HG02973 (cell line): Measurements from ENCODE around the gene FOXO6.

Experiments
- ATAC-seq: cut with Tn5 transposase; IDR thresholded peaks from one replicate; pipeline ENCODE4 v1.9.1; 2021; ENCODE audit warnings: moderate library complexity; ENCODE audit not compliant: unreplicated experiment

The FOXO6 gene

DNA sequence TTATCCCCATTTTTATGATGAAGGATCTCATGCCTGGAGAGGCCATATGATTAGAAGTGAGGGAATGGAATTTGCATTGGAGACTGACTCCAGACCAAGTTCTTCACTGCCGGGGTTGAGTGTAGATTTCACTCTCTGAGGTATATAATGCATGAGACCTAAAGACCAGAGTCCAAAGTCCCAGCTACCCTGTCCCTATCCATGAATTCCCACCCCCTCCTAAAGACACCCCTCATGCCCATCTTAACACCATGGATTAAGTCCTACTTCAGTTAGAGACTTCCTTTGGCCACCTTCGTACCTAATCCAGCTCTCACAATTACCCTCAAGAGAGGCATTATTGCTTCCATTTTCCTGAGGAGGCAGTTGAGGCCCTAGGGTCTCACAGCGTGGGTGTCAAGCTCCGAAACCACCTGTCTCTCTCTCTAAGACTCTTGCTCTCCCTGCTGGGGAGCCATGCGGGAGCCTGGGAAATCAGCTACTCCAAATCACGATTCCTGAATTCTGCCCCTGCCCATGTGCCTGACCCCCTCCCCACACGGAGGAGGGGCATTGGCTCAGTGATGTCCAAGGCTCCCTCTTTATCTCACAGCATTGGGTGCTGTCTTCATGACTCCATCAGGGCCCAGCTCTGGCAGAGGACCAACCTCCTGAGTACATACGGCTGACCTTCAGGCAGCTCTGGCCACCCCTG, 11.7 kb upstream of the FOXO6 start:
- no peak for ATAC-seq

DNA sequence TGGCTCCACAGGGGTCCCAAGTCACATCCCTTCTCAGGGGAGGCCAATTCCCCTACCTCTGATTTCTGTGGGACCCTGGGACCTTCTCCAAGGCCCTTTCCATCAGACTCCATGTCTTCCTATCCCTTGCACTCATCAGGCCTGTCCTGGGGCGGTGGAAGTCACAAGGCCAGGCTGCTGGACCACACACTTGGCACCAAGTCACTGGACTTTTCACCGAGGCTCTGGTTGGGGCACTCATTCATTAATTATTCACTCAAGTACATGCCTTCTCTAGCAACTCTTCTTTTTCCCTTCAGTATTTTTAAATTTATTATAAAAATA, 11.2 kb upstream of the FOXO6 start:
- ATAC-seq = no peak

DNA sequence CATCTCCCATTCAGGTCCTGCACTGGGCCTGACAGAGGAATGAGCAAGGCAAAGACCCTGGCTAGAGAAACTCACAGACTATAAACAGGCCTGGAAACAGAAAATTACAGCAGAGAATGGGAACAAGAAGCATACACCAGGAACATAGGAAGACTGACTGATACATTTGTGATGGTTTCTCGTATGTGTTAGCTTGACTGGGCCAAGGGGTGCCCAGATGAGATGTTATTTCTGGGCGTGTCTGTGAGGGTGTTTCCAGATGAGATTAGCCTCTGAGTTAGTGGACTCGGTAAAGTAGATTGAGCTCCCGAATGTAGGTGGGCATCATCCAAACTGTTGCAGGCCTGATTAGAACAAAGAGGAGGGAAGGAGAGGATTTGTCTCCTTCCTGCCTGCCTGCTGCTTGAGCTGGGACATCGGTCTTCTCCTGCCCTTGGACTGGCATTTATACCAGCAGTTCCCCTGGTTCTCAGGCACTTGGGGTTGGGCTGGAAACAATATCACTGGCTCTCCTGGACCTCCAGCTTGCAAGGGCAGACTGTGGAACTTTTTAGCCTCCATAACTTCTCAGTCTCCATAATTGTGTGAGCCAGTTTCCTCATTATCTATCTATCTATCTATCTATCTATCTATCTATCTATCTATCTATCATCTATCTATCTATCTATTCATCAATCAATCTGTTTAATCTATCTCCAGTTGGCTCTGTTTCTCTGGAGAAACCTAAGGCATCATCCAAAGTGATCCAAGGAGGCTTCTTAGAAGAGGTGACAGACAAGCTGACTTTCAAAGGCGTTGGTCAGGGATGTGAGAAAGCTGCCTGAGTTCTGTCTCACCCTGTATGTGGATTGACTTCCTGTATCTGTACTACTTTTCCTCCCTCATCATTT, 9.7 kb upstream of the FOXO6 start:
- ATAC-seq = no peak

DNA sequence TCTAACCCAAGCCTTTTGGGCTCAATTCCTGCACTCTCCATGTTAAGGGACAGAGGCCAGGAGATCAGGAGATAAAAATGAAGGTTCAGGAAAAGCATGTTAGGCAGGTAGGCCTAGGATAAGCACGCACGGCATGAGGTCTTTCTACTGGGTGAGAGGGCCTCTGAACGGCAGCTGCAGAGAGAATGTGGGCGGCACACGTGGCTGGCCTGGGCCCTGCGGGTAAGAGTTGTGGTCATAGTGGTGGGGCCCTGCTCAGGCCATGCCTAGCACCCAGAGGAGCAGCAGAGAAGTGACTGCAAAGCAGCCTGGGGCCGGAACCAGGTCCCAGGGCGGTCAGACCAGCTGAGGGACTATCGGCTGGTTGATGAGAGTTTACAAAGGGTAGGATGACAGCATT, 7.5 kb upstream of the FOXO6 start:
- ATAC-seq = peak; percentile 76

DNA sequence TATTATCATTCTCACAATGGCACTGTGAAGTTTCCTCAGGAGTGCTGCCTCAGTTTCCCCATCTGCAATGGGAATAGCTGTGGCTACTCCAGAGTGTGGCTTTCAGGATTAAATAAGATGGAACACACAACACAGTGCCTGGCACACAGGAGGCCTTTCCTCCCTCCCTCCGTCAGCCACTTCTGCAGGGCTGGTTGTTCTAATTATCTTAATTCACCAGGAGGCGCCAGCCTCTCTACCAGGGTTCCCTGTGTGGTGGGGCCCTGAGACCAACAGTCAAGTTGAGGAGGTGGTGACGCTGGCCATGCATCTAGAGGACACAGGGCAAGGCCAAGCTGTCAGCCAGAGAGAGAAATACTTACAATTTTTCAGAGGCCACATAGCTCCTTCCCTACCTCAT, 6.3 kb upstream of the FOXO6 start:
- no peak for ATAC-seq

DNA sequence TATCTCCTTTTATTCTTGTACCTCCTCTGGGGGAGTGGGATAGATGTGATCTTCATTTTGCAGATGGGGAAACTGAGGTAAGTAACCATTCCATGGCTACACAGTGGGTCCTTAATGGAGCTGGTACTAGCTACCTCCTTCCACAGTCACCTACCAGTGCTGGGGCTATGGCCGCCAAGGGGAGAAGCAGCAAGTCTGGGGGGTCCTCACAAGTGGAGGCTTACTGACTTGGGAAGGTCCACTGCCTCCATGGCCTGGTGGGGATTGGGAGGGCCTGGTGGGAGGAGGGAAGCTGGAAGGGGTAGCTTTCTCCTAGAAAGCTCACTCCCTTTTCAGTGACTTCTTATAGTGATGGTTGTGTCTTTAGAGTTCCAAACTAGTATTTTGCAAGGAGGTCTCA, 5.9 kb upstream of the FOXO6 start:
- ATAC-seq = no peak

DNA sequence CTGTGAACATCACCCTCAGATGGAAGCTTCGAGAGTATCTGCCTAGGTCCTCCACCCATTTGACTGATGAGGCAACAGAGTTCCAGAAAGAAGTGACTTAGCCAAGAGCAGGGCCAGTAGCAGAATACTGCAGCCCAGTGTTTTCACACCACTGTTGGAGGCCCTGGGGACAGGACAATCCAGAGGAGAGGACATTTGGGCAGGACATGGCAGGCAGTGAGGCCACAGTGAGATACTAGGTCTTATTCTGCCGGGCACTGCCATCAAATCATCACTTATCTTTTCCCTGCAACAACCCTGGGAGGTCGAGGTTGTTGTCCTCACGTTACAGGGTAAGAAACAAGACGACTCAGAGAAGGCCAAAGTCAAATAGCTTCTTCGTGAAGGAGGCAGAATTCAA, 5.5 kb upstream of the FOXO6 start:
- ATAC-seq = no peak

DNA sequence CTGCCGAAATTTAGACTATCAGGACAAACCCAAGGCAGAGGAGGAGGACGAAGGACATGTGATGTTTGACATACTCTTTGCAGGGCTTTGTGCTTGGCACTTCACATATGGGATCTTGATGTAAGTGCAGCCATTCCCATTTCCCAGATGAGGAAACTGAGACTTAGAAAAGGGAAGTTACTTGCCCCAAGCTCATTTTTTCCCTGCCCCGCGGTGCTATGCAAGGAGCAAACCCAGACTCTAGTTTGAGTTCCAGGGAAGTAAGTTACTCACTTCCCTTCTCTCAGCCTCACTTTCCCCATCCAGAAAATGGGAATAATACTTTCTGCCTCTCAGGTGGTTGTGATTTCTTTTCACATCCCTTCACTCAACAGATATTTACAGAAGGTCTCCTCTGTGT, 4.5 kb upstream of the FOXO6 start:
- ATAC-seq = no peak

DNA sequence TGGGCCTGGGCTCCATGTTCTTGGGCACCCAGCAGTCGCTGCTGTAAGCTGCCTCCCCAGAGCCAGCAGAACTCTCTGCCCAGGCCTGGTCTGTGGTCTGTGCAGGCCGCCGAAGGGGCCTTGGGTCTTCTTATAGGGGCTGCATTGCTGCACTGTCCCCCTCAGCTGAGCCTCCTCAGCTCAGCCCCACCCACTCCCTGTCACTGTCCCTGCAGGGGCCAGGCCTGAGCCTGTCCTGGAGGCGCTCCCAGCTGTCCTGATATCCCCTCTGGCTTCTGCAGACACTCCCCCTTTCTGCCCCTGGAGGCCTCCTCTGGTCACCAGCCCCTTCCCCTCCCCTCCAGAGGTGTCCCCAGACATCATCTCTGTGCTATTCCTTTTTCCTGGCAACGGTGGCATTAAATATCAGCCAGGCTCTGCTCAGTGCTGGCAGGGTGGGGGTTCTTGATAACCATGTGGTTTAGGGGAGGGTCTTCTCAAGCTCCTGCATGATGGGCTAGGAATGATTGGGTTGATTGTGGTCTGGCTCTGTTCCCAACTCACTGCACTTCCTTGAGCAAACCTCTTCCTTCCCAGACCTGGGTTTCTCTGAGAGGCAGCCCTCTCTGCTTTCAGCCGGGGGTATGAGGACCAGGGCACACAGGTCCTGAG, 3.7 kb upstream of the FOXO6 start:
- no peak for ATAC-seq

DNA sequence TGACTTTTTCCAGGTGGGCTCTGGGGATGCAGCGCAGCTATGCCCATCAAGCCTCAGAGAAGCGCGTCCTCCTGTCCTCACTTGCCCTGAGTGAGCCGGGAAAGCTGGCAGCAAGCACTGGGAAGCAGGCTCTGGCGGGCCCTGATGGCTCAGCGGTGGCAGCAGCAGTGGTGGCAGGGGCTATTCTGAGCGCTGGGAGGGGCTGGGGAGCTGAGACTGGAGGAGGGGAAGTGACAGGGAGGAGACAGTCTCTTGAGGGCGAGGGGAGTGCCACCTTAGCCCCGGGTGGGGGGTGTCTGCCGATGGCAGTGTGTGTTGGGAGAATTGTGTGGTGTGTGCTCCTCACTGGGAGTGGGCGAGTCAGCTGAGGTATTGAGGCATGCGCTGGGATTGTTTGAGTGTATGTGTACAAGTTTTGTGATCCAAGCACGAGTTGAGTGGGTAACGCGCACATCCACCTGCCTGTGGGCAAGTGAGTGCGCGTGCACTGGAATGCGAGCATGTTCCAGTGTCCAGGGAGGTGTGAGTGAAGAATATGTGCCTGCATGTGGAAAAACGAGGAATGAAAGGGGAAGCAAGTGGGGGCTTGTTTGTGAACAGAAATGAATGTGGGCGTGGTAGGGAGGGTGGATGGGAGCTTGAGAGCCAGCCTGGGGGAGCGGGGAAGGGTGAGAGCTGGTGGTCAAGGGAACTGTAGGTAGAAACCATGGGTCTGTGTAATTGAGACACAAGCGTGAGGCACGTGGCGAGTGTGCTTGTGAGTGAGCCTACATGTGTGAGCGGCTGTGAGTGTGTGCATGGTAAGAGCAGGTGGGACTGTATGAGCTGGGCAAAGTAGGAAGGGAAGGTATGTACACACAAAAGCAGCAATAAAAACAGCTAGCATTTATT, 2.9 kb upstream of the FOXO6 start:
- no peak for ATAC-seq

DNA sequence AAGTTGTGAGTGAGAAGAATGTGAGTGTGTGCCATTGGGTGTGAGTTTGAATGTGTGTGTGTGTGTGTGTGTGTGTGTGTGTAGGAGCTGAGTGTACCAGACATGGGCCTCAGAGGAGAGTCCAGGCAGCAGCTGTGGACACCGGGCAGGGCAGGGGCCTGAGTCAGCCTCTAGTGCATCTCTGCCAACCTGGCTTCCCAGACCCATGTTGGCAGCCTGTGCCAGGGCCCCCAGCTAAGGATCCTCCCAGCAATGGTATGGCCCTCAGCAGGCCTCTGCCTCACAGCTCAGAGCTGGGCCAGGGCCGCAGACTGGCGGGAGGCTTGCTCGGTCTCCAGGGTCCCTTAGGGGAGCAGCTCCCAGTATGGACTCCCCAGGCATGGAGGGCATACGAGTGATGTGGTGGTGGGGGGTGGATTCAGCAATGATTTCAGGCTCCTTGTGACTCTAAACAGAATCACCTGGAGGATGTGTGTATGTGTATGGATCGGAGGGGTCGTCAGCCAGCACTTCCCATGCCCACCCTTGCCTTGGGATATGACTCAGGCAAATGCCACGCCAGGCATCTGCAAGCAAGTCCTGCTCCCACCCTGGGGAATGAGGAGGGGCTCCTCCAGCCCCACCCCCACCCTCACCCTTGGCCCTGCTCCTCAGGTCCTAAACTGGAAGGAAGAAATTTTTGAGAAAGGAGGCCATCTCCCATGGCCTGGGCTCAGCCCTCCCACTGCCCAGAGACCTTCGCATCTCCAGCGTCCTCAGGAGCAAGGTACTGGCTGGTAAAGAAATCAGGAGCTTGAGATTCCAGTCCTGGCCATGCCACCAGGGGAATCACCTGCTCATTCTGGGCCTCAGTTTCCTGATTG, 1.8 kb upstream of the FOXO6 start:
- no peak for ATAC-seq

DNA sequence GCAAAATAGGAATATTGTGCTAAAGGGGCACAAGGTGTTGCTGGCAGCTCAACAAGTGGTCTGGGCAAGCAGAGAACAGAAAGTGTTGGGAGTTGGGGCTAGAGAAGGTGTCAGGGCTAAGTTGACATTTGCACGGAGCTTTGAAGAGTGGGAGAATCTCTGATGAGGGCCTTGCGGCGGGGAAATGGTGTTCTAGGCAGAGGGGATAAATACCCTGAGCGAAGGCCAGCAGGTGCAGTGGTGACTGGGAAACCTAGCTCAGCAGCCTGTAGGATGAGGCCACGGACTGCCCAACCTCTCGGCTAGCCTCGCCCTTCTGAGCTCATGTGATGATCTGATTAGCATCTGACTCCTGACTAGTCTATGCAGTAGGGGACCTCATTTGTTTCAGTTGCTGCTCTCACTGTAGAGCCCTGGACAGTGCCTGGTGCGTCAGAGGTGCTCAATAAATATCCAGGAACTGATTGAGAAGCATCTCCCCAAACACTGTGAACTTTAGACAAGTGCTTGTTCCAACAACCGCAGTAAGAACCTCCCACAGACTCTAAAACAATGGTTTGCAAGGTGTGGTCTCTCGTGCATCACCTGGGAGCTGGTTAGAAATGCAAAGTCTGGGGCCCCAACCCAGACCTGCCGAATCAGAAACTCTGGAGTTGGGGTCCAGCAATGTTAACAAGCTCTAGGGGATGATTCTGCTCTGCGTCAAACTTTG, 1.0 kb upstream of the FOXO6 start:
- ATAC-seq = no peak

DNA sequence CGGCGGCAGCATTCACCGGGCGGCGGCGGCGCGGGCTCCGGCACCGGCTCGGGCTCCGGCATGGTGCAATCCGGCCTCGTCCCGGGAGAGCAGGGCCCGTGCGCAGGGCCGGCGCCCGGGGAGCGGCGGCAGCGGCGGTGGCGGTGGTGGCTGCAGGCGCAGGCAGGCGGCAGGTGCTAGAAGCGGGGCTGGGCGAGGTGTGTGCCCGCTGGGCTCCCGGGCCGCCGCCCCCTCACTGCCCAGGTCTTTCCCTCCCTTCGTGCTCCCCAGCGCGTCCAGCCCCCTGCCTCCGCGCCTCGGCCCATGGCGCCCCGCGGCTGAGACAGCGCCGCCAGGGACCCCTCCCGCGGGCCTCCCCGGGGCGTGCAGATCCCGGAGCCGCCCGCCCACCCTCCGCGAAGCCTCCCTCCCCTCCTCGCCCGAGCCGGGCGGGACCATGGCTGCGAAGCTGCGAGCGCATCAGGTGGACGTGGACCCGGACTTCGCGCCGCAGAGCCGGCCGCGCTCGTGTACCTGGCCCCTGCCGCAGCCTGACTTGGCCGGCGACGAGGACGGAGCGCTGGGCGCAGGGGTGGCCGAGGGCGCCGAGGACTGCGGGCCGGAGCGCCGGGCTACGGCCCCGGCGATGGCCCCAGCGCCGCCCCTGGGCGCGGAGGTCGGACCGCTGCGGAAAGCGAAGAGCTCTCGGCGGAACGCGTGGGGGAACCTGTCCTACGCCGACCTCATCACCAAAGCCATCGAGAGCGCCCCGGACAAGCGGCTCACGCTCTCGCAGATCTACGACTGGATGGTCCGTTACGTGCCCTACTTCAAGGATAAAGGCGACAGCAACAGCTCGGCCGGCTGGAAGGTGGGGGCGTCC, 492 bp downstream of the FOXO6 start:
- ATAC-seq = peak; percentile 16

DNA sequence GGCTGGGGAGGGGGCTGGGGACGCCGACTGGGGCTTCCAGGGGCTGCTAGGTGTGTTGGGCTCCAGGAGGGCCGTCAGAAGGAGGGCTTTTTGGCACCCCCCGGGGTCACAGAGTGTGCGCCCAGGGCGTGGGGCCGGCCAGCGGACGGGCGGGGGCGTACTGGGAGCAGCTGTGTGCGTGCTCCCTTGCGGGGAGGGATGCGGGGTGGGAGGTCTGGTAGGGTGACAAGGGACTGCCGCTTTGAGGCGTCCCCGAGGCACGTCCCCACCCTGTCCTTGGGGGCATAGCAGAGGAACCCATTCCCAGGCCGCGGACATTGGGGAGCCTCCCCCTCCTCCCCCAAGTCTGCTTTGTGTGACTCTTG, 1.1 kb downstream of the FOXO6 start:
- no peak for ATAC-seq

DNA sequence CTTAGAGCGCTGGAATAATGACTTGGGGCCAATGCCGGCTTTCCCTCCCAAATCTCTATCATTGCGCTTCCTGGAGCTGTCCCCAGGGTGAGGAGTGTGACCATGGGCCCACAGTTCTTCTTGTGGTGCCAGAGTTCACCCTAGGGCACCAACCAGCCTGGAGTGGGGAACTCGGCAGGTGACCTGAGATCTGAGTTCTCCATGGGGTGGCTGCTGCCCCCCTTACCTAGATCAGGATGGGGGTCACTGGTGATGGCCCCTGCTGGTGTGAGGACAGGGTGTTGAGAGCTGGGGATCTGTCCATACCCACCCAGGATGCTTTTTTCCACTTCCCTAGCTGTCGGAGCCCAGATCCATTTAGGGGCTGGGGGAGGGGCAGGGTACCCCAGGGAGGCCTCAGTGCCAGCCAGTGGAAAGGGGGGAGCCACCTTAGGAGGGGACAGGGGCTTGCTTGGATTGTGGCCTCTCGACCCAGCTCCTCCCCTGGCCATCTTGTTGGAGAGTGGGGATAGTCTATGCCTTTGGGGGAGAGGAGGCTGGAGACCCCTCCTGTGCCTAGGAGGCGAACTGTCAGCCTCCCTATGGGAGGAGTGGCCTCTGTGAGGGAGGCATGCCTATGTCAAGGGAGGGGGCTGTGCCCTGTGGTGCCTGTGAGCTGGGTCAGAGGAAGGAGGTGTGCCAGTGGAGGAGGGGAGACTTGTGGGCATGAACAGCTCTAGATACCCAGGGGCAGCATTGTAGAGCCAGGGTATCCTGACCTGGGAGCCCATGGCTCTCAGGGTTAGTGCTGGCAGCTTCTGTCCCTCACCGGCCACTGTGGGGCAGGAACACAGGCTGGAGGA, 1.7 kb downstream of the FOXO6 start:
- ATAC-seq = no peak

DNA sequence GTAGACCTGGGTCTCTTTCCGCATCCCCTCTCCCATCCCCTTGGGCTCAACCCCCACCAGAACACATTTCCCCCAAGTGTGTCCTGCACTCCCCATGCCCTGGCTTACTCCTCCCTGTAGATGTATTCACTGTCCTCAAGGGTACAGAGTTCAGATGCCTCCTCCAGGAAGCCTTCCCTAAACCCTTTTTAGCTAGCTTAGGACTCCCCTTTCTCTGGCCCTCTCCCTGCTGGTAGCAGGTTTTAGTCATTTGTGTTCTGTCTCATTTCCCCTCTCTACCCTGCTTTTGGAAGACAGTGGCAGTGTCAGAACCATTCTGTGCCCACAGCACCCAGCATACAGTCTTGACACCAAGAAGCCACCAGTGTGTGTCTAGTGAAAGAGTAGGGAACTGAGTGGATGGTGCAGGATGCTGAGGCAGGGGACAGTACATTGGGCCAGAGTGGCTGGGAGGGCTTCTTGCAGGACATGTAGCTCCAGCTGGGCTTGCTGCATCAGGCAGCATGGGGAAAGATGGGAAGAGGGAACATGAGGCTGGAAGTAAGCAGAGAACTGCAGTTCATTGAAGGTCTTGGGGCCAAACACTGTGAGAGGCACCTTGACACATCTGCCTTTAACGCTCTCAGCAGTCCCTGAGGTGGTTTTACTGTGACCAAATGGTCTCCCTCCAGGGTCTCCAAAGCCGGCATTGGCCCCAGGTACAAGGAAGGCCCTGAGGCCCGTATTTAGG, 2.5 kb downstream of the FOXO6 start:
- ATAC-seq = no peak
